Gastroesophageal sphincter (tissue), 3 donors: Measurements from ENCODE around the gene PALD1.

Experiments used
- POLR2A ChIP-seq, 2 donors: fragments of 450-650 bp; IDR thresholded peaks; one replicate each; pipeline ENCODE4 v1.6.1; 2017; ENCODE audit warnings: antibody characterized with exemption in 2 of 2, mild to moderate bottlenecking in 2 of 2, moderate library complexity in 1 of 2
- POLR2AphosphoS5 ChIP-seq: sonication (generic); formaldehyde crosslinking; IDR thresholded peaks from one replicate; pipeline ENCODE4 v1.6.1; 2017; ENCODE audit warnings: antibody characterized with exemption
- TF ChIP-seq, protein P1 (sequence below), 4 experiments: fragments of 200-600 bp in 2 of 4; fragments of 450-650 bp in 2 of 4; sonication (generic) in 1 of 4; IDR thresholded peaks; one replicate each; pipeline ENCODE4 v1.5.1; 2017 to 2019; ENCODE audit warnings: antibody characterized with exemption in 4 of 4, mild to moderate bottlenecking in 2 of 4, moderate library complexity in 2 of 4

DNA sequence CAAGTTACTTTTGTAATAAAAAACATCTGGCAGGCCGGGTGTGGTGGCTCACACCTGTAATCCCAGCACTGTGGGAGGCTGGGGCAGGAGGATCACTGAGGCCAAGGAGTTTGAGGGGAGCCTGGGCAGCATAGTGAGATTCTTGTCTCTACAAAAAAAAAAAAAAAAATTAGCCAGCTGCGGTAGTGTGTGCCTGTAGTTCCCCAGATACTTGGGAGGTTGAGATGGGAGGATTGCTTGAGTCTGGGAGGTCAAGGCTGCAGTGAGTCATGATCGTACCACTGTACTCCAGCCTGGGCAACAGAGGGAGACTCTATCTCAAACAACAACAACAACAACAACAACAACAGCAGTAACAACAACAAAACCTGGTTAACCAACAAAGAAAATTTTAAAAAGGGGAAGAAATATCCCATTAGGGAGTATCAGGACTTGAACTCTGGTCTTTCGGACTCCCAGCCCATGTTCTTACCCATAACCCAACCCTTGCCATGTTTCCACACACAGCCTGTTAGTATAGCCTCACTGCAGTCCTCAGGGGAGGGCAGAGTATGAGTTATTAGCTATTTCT is 17.2 kb downstream of the PALD1 start:
- TF ChIP-seq, protein P1, sequence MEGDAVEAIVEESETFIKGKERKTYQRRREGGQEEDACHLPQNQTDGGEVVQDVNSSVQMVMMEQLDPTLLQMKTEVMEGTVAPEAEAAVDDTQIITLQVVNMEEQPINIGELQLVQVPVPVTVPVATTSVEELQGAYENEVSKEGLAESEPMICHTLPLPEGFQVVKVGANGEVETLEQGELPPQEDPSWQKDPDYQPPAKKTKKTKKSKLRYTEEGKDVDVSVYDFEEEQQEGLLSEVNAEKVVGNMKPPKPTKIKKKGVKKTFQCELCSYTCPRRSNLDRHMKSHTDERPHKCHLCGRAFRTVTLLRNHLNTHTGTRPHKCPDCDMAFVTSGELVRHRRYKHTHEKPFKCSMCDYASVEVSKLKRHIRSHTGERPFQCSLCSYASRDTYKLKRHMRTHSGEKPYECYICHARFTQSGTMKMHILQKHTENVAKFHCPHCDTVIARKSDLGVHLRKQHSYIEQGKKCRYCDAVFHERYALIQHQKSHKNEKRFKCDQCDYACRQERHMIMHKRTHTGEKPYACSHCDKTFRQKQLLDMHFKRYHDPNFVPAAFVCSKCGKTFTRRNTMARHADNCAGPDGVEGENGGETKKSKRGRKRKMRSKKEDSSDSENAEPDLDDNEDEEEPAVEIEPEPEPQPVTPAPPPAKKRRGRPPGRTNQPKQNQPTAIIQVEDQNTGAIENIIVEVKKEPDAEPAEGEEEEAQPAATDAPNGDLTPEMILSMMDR (IDR thresholded peaks at IDR 0.05): no peak
- TF ChIP-seq POLR2AphosphoS5: no peak
- no peak for TF ChIP-seq POLR2A (IDR thresholded peaks at IDR 0.05)
